22Rv1 (cell line): ENCODE measurements around the gene ACOT7.

Experiments
- CTCF ChIP-seq: fragments of 450-650 bp; IDR thresholded peaks from 2 replicates; pipeline ENCODE4 v1.5.1; 2017; ENCODE audit warnings: mild to moderate bottlenecking
- ZFX ChIP-seq: fragments of 450-650 bp; IDR thresholded peaks from 2 replicates; pipeline ENCODE4 v1.6.1; 2017; ENCODE audit warnings: antibody characterized with exemption, borderline replicate concordance

GRCh38 chr1:6314503-6314902 is 79.1 kb downstream of the ACOT7 start:
- TF ChIP-seq CTCF (no peak), ZFX (no peak)
